ENCODE data around the gene WDR43. TPM values are rescaled to one million over a fixed set of nuclear protein-coding genes. Genes with fewer than 3 reads are reported as not detected.

Gene WDR43
- total and polyA plus RNA-seq, 3 donors from 2014 or later, result 52.0 to 58.2 (median 52.7) TPM

- Histone ChIP-seq H3K9me3 (no peaks in the 10 kb centered on the region), H3K27ac (no peak overlapping the region), H3K36me3 (ENCODE audit: low read depth, missing control alignments) (no peaks in the 10 kb centered on the region), H3K27me3 (no peaks in the 10 kb centered on the region), H3K4me3 (no peak overlapping the region), H3K4me1 (no peaks in the 10 kb centered on the region)
- TF ChIP-seq POLR2A (IDR thresholded peaks at IDR 0.05), result no peak
- TF ChIP-seq, protein P1, sequence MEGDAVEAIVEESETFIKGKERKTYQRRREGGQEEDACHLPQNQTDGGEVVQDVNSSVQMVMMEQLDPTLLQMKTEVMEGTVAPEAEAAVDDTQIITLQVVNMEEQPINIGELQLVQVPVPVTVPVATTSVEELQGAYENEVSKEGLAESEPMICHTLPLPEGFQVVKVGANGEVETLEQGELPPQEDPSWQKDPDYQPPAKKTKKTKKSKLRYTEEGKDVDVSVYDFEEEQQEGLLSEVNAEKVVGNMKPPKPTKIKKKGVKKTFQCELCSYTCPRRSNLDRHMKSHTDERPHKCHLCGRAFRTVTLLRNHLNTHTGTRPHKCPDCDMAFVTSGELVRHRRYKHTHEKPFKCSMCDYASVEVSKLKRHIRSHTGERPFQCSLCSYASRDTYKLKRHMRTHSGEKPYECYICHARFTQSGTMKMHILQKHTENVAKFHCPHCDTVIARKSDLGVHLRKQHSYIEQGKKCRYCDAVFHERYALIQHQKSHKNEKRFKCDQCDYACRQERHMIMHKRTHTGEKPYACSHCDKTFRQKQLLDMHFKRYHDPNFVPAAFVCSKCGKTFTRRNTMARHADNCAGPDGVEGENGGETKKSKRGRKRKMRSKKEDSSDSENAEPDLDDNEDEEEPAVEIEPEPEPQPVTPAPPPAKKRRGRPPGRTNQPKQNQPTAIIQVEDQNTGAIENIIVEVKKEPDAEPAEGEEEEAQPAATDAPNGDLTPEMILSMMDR (IDR thresholded peaks at IDR 0.05), result no peak
- no peak for DNase-seq
- WGBS, 2 donors, result 95 to 100% methylated on average over 2 of the region's 2 CpGs
- intact Hi-C loops (cut with DNase I; ENCODE audit: low total_unique reads), result no loop called here
Measured at GRCh38 chr2:28934769-28935168, 40.3 kb downstream of the WDR43 start.

DNA sequence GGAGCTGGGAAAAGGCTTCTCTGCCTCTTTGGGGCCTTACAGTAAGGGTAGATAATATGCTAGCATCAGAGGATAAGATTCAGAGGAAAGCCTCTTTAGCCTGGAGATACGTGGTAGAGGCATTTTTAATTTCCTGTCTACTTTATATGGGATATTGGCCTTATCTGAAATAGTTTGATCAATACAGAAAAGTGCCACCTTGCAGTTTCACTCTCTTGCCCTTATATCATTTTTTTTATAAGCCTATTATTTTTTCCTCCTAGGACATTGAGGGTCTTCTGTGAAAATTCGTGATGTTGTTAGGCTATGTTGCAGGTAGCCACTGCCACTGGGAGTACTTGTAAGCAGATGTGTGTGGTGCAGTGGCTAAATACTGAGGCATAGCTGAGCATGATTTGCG is 46.5 kb downstream of the WDR43 start:
- 84 to 86% methylated on average over 3 of the region's 3 CpGs for WGBS, 2 donors
- no peaks in the 10 kb centered on the region for H3K27me3 ChIP-seq
- no peaks in the 10 kb centered on the region for H3K36me3 ChIP-seq (ENCODE audit: low read depth, missing control alignments)
- no peaks in the 10 kb centered on the region for H3K9me3 ChIP-seq
- H3K4me3 ChIP-seq, result no peak overlapping the region
- no peak overlapping the region for H3K27ac ChIP-seq
- no peak for TF ChIP-seq POLR2A (IDR thresholded peaks at IDR 0.05)
- intact Hi-C loops (cut with DNase I; ENCODE audit: low total_unique reads), result no loop called here
- no peak for DNase-seq
- H3K4me1 ChIP-seq, result no peaks in the 10 kb centered on the region

- TF ChIP-seq POLR2A (IDR thresholded peaks at IDR 0.05), result no peak
- TF ChIP-seq, protein P1 (IDR thresholded peaks at IDR 0.05), result no peak
- no peak for DNase-seq
- no peaks in the 10 kb centered on the region for H3K36me3 ChIP-seq (ENCODE audit: low read depth, missing control alignments)
- no peaks in the 10 kb centered on the region for H3K9me3 ChIP-seq
- H3K27ac ChIP-seq, result no peak overlapping the region
- no peak overlapping the region for H3K4me3 ChIP-seq
- no peaks in the 10 kb centered on the region for H3K4me1 ChIP-seq
- intact Hi-C loops (cut with DNase I; ENCODE audit: low total_unique reads), result no loop called here
- no peaks in the 10 kb centered on the region for H3K27me3 ChIP-seq
- 81 to 87% methylated on average over 14 of the region's 14 CpGs for WGBS, 2 donors
Measured at GRCh38 chr2:28944535-28945248, 50.2 kb downstream of the WDR43 start.

DNA sequence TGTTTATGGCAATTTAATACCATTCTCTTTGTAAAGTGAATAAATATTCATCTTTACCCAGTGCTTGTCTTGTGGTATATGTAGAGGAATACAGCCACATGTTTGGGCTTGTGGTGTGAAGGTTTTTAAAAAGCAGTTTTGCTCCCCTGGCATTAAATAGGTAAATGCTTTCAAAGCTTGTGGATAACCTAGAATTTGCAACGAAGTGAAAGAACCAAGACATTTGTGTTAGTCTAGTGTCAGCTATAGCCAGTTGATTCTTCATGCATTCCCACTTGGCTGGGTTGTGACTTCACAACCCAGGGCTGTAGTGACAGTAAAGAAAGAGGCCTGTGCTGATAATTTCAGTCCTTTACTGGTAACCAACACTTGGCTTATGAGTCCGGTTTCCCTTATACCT is 53.7 kb downstream of the WDR43 start:
- 89 to 90% methylated on average over 2 of the region's 2 CpGs for WGBS, 2 donors
- Histone ChIP-seq H3K27ac (no peak overlapping the region), H3K9me3 (no peaks in the 10 kb centered on the region), H3K4me1 (peaks cover 13% of the 10 kb centered on the region), H3K27me3 (no peaks in the 10 kb centered on the region), H3K4me3 (no peak overlapping the region), H3K36me3 (ENCODE audit: low read depth, missing control alignments) (no peaks in the 10 kb centered on the region)
- TF ChIP-seq, protein P1 (IDR thresholded peaks at IDR 0.05), result no peak
- TF ChIP-seq POLR2A (IDR thresholded peaks at IDR 0.05), result no peak
- DNase-seq, result no peak
- intact Hi-C loops (cut with DNase I; ENCODE audit: low total_unique reads), result no loop called here

DNA sequence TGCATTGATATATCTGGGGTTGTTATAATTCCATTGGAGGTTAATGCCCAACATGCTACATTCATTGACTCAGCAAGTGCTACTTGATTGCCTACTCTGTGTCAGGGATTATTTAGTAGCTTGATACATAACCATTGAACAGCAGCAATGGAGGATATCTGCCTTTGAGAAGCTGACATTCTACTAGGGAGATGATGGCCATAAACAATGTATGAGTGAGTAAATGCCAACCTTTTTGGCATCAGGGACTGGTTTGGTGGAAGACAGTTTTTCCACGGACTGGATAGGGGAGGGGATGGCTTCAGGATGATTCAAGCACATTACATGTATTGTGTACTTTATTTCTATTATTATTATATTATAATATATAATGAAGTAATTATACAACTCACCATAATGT is 54.7 kb downstream of the WDR43 start:
- Histone ChIP-seq H3K27ac (no peak overlapping the region), H3K36me3 (ENCODE audit: low read depth, missing control alignments) (no peaks in the 10 kb centered on the region), H3K4me3 (no peak overlapping the region), H3K4me1 (peaks cover 13% of the 10 kb centered on the region), H3K27me3 (no peaks in the 10 kb centered on the region), H3K9me3 (no peaks in the 10 kb centered on the region)
- TF ChIP-seq, protein P1 (IDR thresholded peaks at IDR 0.05), result no peak
- no peak for TF ChIP-seq POLR2A (IDR thresholded peaks at IDR 0.05)
- intact Hi-C loops (cut with DNase I; ENCODE audit: low total_unique reads), result no loop called here
- no peak for DNase-seq
- WGBS, 2 donors, result 91 to 100% methylated on average over 1 of the region's 1 CpG
